C4-2B (cell line): ENCODE data around the gene RFC5.
A peak's percentile ranks its signal among the peaks of the same experiment; 100 is the strongest.

Source experiments
- H3K27ac ChIP-seq: fragments of 450-650 bp; 2 replicates; pipeline ENCODE4 v1.5.1; 2017
- ZFX ChIP-seq: fragments of 450-650 bp; IDR thresholded peaks from 2 replicates; pipeline ENCODE4 v1.6.1; 2017
- TF ChIP-seq, protein P1 (sequence below): fragments of 450-650 bp; conservative IDR thresholded peaks from 2 replicates; pipeline ENCODE4 v1.5.1; 2017; ENCODE audit warnings: mild to moderate bottlenecking

RFC5 gene, protein sequence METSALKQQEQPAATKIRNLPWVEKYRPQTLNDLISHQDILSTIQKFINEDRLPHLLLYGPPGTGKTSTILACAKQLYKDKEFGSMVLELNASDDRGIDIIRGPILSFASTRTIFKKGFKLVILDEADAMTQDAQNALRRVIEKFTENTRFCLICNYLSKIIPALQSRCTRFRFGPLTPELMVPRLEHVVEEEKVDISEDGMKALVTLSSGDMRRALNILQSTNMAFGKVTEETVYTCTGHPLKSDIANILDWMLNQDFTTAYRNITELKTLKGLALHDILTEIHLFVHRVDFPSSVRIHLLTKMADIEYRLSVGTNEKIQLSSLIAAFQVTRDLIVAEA

GRCh38 chr12:118016424-118017264, at the start of gene RFC5:
TSS of gene RFC5 (plus strand) at chr12:118016703. CDS start at chr12:118016828, 125 bp downstream.
- TF ChIP-seq ZFX = peak; percentile 52; the same call in 1 of the 2 replicates
- TF ChIP-seq, protein P1, sequence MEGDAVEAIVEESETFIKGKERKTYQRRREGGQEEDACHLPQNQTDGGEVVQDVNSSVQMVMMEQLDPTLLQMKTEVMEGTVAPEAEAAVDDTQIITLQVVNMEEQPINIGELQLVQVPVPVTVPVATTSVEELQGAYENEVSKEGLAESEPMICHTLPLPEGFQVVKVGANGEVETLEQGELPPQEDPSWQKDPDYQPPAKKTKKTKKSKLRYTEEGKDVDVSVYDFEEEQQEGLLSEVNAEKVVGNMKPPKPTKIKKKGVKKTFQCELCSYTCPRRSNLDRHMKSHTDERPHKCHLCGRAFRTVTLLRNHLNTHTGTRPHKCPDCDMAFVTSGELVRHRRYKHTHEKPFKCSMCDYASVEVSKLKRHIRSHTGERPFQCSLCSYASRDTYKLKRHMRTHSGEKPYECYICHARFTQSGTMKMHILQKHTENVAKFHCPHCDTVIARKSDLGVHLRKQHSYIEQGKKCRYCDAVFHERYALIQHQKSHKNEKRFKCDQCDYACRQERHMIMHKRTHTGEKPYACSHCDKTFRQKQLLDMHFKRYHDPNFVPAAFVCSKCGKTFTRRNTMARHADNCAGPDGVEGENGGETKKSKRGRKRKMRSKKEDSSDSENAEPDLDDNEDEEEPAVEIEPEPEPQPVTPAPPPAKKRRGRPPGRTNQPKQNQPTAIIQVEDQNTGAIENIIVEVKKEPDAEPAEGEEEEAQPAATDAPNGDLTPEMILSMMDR = no peak
- peak within 1 kb of the TSS; percentile 89 for H3K27ac ChIP-seq

- no peak for TF ChIP-seq ZFX
- TF ChIP-seq, protein P1 = no peak
These were observed 49.5 kb upstream of the RFC5 start for GRCh38 chr12:117967043-117967442.

GRCh38 chr12:117967512-117967911, 49.0 kb upstream of the RFC5 start:
- no peak overlapping the region for H3K27ac ChIP-seq
- TF ChIP-seq ZFX = no peak
- TF ChIP-seq, protein P1 = no peak

More at GRCh38 chr12:117967043-117967442, 49.5 kb upstream of the RFC5 start:
- no peak overlapping the region for H3K27ac ChIP-seq

DNA sequence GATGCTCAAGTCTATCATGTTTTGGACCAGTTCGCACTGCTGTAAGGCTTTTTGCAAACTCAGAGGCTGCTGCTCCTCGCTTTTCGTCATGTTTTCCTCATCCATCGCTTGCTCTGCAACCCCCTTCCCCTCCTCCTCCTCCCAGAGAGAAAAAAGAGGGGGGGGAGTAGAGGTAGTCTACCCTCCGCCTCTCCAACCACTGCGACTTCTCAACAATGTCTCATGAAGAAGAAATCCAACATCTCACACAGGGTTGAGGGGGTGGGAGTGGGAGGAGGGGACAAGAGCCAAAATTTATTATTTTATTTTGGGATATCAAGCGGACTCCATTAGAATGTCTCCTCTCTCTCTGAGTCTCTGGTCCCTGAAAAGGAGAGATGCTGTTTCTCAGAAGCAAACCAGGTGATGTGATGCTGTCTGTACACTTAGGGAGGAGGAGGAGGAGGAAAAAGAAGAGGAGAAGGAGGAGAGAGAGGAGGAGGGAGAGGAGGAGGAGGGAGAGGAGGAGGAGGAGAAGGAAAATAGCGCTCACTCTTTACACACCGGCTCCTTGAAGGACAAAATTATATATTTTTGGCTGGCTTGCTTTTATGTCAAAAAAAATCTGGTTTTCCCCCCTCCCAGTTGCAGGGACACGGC, 48.2 kb upstream of the RFC5 start:
- TF ChIP-seq, protein P1 = no peak
- TF ChIP-seq ZFX = no peak
- peak overlapping the region; percentile 70 for H3K27ac ChIP-seq

DNA sequence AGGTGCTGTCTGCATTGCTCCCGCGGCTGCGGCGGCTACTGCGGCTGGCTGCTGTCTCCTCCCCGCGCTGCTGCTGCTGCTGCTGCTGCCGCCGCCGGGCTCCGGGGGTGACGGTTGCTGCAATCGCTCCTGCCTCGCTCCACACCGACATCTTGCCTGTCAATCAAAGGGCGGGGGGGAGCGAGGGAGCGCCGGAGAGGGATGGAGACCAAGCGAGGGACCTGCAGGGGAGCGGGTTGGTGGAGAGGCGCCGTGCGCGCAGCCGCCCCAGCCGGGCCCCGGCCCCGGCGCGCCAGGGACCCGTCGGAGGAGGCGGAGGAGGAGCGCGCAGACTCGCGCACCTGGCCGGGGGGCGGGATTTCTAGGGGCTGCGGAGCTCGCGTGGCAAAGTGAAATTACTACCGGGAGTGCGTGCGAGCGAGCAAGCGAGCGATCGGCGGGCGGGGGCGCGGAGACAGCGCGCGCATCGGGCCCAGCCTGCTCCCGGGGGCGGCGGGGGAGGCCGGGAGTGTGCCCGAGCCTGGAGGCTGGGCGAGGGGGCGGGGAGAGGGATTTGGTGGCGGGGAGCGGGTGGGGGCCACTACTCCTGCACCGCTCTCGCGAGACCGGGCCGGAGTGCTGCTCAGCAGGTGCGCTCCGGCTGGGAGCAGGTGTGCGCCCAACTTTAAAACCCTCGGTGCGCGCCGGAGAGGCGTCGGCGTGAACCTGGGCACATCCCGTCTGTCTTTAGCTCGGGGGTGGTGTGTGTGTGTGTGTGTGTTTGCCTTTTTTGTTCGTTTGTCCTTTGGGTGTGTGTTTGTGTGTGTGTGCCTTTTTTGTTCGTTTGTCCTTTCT, 47.5 kb upstream of the RFC5 start, which contains the start of gene KSR2:
TSS of gene KSR2 (minus strand) at position 165 of the 834 bp plus-strand sequence. CDS start 735 bp downstream, outside the sequence.
- TF ChIP-seq, protein P1 = no peak
- 0 out of 2 replicates have a peak, but pooled peaks have one; percentile 10 for TF ChIP-seq ZFX
- H3K27ac ChIP-seq = peak within 1 kb of the TSS; percentile 70

GRCh38 chr12:117970334-117970733, 46.2 kb upstream of the RFC5 start:
- TF ChIP-seq, protein P1 = no peak
- no peak for TF ChIP-seq ZFX
- H3K27ac ChIP-seq = no peak overlapping the region
